RCC 7860 (cell line): ENCODE data around the gene SNAPIN.
A peak's percentile ranks its signal among the peaks of the same experiment; 100 is the strongest.
"Not testable (repeated sequence)": the region's sequence is repeated elsewhere in the genome, so short reads cannot be mapped to it uniquely, and the experiment has no call there.

Source experiments
- DNase-seq: peaks from one replicate; pipeline ENCODE4 v3.0.0-alpha.2; 2015; ENCODE audit warnings: low spot score
- FAIRE-seq: peaks from 2 replicates; lab custom pipeline; 2012; peaks lifted over from hg19 to GRCh38; lab: Jason Lieb, UNC

The SNAPIN gene

DNA sequence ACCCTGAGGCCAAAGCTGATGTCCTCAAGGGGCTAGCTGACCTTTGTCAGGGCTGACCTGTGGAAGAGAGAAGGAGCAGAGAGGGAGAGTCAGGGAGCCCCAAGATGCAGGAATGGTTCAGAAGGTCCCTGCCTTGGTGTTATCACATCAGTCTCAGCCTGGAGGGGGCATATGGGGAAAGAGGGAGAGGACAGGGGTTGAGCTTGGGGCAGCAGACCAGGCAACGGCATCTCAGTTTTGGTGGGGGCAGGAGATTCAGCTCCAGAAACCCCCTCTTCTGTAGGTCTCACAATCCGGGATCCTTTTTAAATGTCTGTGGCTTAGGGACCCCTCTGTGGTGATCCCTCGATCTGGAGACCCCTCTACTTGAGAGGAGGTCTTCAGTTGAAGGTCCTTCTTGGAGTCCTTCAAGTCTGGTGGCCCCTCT lies 32.0 kb upstream of the SNAPIN start:
- DNase-seq, result no peak
- FAIRE-seq, result no peak

DNA sequence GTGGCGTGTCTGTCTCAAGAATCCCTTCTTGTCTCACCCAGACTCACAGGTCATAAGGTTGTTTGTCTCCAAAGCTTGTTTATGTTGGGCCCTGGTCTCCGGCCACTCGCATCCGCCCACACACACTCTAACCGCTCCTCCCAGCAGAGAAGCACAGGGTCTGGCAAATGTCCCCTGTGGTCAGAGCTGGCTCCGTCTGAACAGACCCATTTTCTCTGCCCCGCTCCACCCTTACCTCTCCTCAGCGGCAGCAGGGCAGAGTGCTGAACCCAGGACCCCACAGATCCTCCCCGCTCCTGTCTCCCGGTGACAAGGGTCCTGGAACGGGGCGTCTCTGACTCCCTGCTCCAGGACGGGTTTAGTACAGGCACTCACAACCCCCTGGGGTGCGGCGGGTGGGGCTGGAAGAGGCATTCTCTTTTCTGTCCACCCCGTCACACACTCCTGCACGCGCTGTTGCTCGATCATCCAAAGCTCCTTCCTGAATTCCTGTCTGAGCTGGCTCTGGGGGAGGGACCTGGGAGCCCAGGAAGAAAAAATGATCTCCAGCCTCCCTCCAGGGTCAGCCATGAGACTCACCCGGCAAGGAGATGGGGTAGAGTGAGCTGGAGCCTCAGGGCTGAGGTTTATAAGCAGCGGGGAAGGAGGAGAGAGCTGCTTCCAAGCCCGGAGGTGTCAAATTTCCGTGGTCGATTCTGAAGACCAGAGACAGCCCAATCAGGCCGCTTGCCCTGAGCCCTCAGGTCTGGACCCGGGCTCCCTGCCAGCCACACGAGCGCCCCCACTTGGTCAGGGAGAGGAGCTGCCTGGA lies 31.4 kb upstream of the SNAPIN start, which contains the start of gene S100A13:
Gene S100A13 (minus strand): TSS at position 602 of the 811 bp plus-strand sequence. CDS start 1,033 bp downstream, outside the sequence.
- peak; percentile 82 for FAIRE-seq

DNA sequence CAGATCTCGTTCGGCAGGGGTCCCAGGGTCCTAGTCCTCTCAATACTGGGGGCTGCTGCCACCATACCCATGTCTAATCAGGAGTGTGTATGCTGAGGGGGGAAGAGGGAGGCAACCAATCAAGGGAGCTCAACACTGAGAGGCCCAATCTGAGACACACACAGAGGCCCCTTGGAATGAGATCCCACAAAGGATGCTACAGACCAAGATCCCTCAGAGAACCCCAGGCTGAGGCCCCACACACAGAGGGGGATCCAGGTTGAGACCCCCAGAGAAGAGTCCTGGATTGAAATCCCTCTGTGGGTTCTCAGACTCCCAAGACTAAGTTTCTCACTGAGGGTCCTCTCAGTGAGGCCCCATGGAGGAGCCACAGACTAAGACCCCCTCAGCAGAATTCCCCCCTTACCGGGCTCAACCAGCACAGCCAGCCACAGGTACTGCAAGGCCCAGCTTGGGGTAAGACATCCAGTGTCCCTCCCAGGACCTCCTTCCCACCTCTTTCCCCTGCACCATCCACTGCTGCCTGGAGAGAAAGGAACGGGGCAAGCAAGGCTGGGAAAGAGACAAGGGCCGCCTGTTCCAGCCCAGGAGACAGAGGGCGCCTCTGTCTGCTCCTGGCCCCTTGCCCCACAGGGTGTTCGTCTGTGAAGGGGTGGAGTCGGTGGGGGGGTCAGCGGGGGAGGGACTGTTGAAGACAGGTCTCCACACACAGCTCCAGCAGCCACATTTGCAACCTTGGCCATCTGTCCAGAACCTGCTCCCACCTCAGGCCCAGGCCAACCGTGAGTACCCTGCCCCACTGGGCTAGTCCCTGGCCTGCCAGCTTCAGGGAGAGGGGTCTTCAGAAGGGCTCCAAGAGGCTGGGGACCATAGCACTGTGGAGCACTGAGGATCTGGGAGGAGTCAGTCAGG lies 30.5 kb upstream of the SNAPIN start, which contains the start of gene S100A1:
Gene S100A1 (plus strand): TSS at position 720 of the 912 bp plus-strand sequence. CDS start 2,088 bp downstream, outside the sequence.
- DNase-seq (no peak), FAIRE-seq (no peak)

More for the DNA sequence above, 31.4 kb upstream of the SNAPIN start, which contains the start of gene S100A13:
- peak; percentile 95 for DNase-seq

DNA sequence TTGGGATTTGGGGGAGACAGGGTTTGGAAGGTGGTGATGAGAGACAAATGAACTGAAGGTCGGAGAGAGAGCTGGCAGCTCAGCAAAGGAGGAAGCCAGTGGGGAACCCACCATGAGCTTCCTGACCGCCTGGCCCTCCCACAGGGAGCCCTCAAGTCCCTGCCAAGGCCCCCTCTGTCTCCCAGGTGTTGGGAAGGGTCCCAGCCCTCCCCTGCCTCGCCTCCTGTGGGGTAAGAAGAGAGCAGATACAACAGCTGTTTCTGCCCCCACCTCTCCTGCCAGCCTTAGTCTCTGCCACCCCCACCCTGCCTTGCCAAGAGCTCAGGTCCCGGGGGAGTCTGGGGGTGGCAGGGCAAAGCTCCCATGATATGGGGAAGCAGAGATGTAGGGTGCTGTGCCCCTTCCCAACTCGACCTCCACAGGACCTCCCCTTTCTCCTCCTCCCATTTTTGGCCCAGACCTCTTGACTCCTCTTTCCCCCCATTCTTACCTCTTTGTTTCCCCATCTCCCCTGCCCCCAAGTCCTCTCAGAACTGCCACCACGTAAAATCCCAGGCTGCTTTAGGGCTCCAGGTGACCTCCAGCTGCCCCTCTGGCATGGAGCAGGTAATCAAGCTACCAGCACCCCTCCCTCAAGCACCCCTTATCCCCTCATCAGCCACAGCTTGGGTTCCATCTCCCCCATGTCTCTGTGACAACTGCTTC lies 29.7 kb upstream of the SNAPIN start:
- no peak for DNase-seq
- no peak for FAIRE-seq

DNA sequence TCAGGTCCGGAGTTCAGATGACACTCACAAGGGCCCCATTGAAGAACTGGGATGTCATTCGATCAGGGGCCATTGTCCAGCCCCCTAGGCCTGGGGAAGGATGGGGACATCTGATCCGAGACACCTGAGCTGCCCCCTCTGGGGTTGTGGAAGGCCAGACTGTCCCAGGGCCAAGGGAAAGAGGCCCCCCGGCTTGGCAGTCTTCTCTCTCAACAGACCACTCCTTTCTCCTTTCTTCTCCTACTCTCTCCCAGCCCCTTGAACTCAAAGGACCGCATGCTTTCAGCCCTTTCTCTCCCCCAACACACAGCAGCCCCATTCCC lies 29.2 kb upstream of the SNAPIN start:
- no peak for DNase-seq
- no peak for FAIRE-seq

DNA sequence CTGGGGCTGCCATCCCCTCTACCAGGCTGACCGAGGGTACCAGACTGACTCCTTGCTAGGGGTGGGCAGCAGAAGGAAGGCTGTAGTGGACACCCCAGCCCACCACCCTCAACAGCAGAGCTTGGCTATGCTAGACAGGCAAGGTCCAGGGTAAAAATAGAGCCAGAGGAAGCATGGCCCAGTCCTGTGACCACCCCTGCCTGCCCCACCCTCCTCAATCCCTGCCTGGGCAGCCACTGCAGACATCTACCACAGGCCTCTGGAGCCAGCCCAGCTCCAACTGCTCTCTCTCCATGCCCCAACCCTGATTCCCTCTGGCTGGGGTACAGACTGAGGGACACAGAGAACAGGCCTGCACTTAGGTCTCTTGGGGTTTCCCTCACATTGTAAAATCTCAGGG lies 28.5 kb upstream of the SNAPIN start:
- FAIRE-seq (no peak), DNase-seq (no peak)

DNA sequence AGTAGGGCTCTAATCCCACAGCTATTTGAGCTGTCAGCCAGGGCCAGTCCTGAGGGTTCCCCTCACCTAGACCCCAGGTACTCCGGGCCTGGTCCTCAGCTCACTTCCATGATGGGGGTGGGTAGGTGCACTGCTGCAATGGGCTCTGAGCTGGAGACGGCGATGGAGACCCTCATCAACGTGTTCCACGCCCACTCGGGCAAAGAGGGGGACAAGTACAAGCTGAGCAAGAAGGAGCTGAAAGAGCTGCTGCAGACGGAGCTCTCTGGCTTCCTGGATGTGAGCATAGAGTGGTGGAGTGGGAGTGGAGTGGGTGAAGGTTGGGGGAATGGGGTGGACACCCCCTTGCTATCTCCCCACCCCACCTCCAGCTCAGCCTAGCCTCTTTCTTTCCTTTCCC lies 28.1 kb upstream of the SNAPIN start:
- DNase-seq (no peak), FAIRE-seq (no peak)

DNA sequence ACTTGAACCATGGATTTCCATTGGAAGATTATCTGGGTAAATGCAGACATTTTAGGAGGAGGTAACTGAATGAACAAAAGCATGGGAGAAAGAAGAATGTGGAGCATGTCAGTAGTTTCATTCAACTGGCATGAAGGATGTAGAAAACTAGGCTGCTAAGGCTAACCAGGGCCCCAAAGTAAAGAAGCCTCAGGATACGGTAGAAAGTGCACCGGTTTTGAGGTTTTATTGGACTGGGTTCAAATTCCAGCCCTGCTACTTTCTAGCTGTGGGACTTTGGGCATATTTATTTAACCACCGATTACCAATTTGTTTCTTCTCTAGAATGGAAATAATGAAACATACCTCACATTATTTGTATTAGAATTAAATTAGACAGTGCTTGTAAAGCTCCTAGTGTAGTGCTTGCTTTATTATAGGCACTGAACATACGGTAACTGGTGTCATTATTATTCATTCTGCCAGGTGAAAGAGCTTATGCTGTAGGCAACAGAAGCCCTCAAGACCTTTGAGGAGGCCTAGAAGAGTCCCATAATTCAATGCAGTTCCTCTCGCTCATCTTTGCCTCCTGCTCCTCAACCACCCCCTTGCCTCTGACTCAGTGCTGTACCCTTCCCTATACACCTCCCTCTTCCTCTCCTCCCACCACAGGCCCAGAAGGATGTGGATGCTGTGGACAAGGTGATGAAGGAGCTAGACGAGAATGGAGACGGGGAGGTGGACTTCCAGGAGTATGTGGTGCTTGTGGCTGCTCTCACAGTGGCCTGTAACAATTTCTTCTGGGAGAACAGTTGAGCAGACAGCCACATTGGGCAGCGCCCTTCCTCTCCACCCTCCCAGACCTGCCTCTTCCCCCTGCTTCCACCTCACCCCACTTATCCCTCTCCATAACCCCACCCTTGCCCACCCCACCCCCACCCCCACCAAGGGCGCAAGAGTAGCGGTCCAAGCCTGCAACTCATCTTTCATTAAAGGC lies 27.2 kb upstream of the SNAPIN start:
- FAIRE-seq, result no peak
- DNase-seq, result no peak

DNA sequence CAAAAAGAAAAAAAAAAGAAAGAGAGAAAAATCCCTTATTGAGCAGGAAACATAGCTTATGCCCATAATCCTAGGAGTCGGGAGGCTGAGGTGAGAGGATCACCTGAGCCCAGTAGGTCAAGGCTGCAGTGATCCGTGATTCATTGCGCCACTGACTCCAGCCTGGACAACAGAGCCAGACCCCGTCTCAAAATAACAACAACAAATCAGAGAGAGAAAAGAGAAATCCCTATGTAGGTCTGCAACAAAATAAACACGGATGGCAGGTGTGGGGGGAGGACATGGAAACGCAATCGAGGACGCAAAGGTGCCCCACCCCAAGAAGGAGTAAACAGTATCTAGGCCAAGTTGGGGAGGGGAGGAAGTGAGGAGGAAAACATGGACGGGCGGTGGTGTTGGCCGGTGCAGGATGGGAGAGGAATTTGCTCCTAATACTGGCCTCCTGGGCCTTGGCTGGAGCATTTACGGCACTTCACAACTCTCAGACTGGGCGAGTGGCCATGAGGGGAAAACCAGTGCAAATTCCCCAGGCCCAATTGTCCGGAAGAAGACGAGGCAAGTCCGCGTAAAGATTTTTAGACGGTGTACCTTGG lies 25.2 kb upstream of the SNAPIN start:
- FAIRE-seq, result no peak
- no peak for DNase-seq

DNA sequence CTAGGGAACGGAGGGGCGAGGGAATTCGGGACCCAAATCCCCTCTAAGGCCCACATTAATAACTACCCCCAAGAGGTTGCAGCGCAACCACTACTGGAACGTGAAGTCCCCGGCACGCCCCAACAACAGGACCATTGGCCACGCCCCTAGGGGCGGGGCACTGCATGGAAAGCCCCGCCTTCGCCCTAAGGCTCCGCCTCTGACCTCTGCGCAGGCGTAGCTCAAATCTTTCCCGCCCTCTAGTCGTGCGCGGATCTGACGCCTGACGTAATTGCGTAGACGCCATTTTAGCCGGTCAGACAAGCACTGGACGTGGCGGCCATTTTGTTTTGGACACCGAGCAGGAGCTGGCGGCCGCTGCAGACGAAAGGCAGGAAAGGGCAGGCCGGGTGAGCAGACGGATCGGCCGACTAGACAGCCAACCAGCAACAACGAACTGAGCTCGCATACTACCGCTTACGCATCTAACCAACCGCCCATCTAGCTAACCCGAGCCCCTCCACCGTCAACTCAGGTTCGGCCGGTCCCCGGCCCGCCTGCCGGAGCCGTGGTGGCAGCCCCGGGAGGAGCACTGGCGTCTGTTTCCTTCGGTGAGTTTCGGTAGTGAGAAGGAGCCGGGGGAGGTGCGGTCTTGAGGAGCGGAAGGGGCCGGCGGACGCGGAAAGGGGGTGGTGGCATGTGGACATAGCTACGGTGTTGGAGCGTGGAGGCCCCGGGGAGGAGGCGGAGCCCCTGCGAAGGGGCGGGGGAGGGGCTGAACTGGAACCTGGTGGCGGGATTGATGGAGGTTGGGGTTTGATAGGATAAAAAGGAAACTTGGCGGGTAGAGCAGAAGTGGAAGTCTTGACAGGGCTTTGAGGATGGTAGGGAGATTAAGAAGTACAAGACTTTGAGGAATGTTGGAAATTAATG lies 24.5 kb upstream of the SNAPIN start, which contains the start of gene CHTOP:
Gene CHTOP (plus strand): TSS at position 313 of the 912 bp plus-strand sequence. CDS start 2,523 bp downstream, outside the sequence.
- DNase-seq, result peak; percentile 96
- peak; percentile 72 for FAIRE-seq

DNA sequence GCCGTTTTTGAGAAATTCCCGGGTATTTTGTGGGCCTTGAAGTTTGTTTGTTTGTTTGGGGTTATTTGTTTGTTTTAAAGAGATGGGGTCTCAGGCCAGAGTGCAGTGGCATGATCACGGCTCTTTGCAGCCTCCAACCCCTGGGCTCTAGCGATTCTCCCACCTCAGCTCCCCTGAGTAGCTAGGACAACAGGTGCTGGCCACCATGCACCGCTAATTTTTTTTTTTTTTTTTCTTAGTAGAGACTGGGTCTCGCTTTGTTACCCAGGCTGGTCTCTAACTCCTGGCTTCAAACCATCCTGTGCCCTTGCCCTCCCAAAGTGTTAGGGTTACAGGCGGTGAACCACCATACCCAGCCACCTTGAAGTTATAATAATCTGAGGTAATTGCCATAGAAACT lies 22.6 kb upstream of the SNAPIN start:
- DNase-seq, result no peak
- no peak for FAIRE-seq

DNA sequence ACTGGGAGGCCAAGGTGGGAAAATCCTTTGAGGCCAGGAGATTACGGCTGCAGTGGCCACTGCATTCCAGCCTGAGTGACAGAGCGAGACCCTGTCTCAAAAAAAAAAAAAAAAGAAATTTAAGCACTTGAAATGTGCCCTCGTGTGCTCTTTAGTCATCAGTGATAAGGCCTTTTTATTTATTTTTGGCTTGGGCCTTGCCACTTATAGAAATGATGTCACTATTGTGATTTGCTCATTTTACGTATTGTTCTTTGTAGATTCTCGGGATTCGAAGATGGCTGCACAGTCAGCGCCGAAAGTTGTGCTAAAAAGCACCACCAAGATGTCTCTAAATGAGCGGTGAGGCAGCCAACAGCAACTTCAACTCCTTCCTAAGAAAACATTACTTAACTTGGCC lies 22.2 kb upstream of the SNAPIN start:
- DNase-seq, result no peak
- no peak for FAIRE-seq

DNA sequence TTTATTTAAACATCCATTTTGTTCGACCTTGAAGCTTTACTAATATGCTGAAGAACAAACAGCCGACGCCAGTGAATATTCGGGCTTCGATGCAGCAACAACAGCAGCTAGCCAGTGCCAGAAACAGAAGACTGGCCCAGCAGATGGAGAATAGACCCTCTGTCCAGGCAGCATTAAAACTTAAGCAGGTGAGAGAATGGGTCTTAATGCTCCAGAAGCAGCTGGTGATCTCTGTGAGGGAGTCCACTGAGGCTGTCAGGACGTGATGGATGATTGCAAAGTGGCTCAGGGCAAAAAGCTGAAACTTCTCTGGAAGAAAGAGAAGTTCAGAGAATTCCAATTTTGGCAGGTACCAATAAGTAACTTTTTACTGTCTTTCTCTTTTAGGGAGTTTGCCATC lies 20.2 kb upstream of the SNAPIN start:
- DNase-seq (no peak), FAIRE-seq (no peak)

DNA sequence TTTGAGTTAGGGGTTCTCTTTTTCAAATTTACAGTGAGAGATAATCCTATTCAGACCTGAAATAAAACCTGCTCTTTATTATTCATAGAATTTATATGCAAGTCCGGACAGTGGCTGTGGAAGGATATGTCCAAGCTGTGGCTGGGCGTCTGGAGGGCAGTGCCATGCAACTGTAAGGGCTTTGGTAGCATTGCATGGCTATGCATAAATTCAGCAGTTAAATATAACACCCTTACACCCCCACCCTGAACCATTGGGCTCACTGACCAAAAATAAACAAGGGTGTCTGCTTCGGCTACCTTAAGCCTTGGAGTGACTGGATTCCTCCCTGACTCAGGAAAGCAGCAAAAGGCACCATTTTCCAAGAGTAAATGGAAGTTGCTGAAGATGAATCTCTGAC lies 19.2 kb upstream of the SNAPIN start:
- FAIRE-seq, result no peak
- DNase-seq, result no peak

DNA sequence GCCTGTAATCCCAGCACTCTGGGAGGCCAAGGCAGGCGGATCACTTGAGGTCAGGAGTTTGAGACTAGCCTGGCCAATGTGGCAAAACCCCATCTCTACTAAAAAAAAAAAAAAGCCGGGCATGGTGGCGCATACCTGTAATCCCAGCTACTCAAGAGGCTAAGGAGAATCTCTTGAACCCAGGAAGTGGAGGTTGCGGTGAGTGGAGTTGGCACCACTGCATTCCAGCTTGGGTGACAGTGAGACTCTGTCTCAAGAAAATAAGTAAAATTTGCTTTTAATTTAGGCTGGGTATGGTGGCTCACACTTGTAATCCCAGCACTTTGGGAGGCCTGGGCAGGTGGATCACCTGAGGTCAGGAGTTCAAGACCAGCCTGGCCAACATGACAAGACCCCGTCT lies 18.3 kb upstream of the SNAPIN start:
- not testable (repeated sequence) for DNase-seq, FAIRE-seq

DNA sequence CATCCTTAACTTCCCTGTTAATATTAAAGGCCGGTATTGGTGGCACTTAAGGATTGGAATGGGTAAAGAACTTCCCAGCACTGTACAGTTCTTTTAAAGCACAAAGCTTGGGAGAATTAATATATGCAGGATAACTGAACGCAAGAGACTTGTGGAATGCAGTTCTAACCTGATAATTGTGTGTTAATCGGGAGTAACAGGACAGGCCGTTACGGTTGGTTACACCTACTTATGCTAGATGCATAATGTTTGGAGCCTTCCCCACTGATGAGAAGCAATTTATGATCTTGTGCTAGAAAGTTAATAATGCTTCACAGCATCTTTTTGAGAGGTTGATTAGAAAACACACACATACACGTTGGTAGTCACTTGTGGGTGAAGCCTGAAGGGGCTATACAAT lies 17.6 kb upstream of the SNAPIN start:
- DNase-seq (no peak), FAIRE-seq (no peak)

DNA sequence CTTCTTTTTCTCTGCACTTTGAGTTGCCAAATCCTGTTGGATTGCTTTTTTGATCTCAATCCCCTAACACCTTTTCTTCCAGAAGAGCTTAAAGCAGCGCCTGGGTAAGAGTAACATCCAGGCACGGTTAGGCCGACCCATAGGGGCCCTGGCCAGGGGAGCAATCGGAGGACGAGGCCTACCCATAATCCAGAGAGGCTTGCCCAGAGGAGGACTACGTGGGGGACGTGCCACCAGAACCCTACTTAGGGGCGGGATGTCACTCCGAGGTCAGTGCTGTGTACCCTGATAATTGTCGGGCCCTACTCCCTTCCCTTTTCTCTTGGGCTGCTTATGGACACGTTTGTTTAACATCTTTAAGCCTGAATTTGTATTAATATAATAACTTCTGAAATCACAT lies 16.3 kb upstream of the SNAPIN start:
- no peak for DNase-seq

DNA sequence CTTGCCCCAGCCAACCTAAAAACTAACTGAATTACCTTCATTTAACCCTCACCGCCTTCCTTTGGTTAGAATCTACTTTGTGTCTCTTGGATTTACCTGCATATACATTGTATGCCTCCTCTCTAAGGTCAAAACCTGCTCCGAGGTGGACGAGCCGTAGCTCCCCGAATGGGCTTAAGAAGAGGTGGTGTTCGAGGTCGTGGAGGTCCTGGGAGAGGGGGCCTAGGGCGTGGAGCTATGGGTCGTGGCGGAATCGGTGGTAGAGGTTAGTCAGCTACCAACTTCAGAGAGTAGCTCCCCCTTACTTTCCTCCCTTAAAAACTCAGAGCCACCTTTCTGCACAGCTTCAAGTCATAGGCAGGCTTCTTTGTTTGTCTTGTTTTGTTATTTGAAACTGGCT lies 15.4 kb upstream of the SNAPIN start:
- FAIRE-seq (no peak), DNase-seq (no peak)

More for the DNA sequence above, 16.3 kb upstream of the SNAPIN start:
- no peak for FAIRE-seq
